ENCODE results near the gene DDO. TPM values are rescaled to one million over a fixed set of nuclear protein-coding genes. Genes with fewer than 3 reads are reported as not detected.

The DDO gene
- polyA plus RNA-seq, 1 donor (not counting 4 experiments of a cell fraction or from before 2014, with no cell fraction given), result not detected

DNA sequence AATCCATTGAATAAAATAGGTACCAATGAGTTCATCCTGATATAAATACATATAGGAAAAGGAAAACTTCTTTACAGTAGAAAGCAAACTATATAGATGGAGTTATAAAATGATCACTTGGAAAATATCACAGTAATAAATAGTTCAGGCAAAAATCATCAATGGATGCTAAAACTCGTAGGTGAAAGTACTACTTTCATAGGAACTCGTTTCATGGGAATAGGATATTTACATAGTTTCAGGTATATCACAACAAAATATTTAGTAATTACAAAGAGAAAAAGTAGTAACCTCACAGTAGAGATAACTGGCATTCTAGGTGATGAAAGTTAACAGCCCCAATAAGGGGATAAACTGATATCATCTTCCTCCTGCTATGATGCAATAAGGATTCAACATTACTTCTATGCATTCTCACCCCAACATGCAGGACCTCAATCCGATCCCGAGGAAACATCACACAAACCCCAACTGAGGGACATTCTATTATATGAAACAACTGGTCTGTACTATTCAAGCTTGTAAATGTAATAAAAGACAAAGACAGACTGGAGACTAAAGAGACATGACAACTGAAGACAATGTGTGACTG, 13.7 kb downstream of the DDO start:
- no peaks in the 10 kb centered on the region for H4K20me1 ChIP-seq (ENCODE audit: control insufficient read depth, extremely low read depth, insufficient read depth, low read length)
- DNase-seq (ENCODE audit: low read depth, low spot score) (no peak), FAIRE-seq (no peak)
- H3K36me3 ChIP-seq (ENCODE audit: control insufficient read depth in 2 of 2, extremely low read depth in 1 of 2, insufficient read depth in 2 of 2, low read length in 2 of 2), result no peaks in the 10 kb centered on the region
- H3K9me1 ChIP-seq (ENCODE audit: control insufficient read depth, extremely low read depth, insufficient read depth, low read length), result no peaks in the 10 kb centered on the region
- no peak overlapping the region for H3K4me3 ChIP-seq (ENCODE audit: control insufficient read depth in 2 of 3, extremely low read depth in 1 of 3, insufficient read depth in 2 of 3, low read depth in 1 of 3, low read length in 3 of 3)
- no peak overlapping the region for H3K9ac ChIP-seq (ENCODE audit: control insufficient read depth, extremely low read depth, insufficient read depth, low read length)
- no peak overlapping the region for H2AFZ ChIP-seq (ENCODE audit: control insufficient read depth, low read length)
- H3K4me1 ChIP-seq (ENCODE audit: control insufficient read depth, extremely low read depth, insufficient read depth, low read length), result peaks cover 3% of the 10 kb centered on the region
- TF ChIP-seq EZH2 (IDR thresholded peaks at IDR 0.05; ENCODE audit: low read length), result no peak
- TF ChIP-seq, protein P1, sequence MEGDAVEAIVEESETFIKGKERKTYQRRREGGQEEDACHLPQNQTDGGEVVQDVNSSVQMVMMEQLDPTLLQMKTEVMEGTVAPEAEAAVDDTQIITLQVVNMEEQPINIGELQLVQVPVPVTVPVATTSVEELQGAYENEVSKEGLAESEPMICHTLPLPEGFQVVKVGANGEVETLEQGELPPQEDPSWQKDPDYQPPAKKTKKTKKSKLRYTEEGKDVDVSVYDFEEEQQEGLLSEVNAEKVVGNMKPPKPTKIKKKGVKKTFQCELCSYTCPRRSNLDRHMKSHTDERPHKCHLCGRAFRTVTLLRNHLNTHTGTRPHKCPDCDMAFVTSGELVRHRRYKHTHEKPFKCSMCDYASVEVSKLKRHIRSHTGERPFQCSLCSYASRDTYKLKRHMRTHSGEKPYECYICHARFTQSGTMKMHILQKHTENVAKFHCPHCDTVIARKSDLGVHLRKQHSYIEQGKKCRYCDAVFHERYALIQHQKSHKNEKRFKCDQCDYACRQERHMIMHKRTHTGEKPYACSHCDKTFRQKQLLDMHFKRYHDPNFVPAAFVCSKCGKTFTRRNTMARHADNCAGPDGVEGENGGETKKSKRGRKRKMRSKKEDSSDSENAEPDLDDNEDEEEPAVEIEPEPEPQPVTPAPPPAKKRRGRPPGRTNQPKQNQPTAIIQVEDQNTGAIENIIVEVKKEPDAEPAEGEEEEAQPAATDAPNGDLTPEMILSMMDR (optimal IDR thresholded peaks at IDR 0.05 in 1 of 3, IDR thresholded peaks at IDR 0.05 in 1 of 3, conservative IDR thresholded peaks at IDR 0.05 in 1 of 3; ENCODE audit: extremely low read depth in 1 of 3, insufficient read depth in 2 of 3, low read length in 3 of 3), result no peak
- H3K79me2 ChIP-seq (ENCODE audit: control insufficient read depth, insufficient read depth, low read length), result no peaks in the 10 kb centered on the region
- H3K9me3 ChIP-seq (ENCODE audit: control insufficient read depth, low read depth, low read length), result no peaks in the 10 kb centered on the region
- no peak overlapping the region for H3K4me2 ChIP-seq (ENCODE audit: control insufficient read depth, extremely low read depth, insufficient read depth, low read depth, low read length)
- no peaks in the 10 kb centered on the region for H3K27me3 ChIP-seq (ENCODE audit: control insufficient read depth, extremely low read depth, insufficient read depth, low read length)
- dilution Hi-C loops (cut with MboI; ENCODE audit: extremely low pct_ligation_motif_present, low sequenced_read_pairs), result no loop called here
- H3K27ac ChIP-seq (ENCODE audit: control insufficient read depth, insufficient read depth, low read length), result no peak overlapping the region

DNA sequence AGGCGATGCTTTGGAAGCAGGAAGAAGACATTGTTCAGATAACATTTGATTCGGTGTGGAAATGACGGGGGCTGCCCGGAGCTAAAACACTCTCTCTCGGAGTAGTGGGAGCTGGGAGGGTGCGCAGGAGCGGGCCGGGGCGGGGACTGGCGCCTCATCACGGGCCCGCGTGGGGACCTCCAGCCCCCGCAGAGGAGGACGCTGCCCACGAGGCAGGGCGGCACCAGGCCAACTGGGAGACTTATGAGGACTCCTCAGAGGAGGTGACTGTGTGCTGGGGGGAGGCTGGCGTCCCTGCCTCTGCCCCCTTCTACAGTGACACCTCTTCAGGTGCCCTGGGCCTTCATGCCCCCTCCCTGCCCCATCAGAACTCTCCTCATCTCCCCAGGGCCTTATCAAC, 15.2 kb downstream of the DDO start:
- Histone ChIP-seq H4K20me1 (ENCODE audit: control insufficient read depth, extremely low read depth, insufficient read depth, low read length) (no peaks in the 10 kb centered on the region), H3K27ac (ENCODE audit: control insufficient read depth, insufficient read depth, low read length) (no peak overlapping the region), H3K27me3 (ENCODE audit: control insufficient read depth, extremely low read depth, insufficient read depth, low read length) (no peaks in the 10 kb centered on the region), H3K36me3 (ENCODE audit: control insufficient read depth in 2 of 2, extremely low read depth in 1 of 2, insufficient read depth in 2 of 2, low read length in 2 of 2) (no peaks in the 10 kb centered on the region), H3K4me2 (ENCODE audit: control insufficient read depth, extremely low read depth, insufficient read depth, low read depth, low read length) (peak overlapping the region; percentile 59), H3K9ac (ENCODE audit: control insufficient read depth, extremely low read depth, insufficient read depth, low read length) (no peak overlapping the region), H3K9me1 (ENCODE audit: control insufficient read depth, extremely low read depth, insufficient read depth, low read length) (no peaks in the 10 kb centered on the region), H3K9me3 (ENCODE audit: control insufficient read depth, low read depth, low read length) (no peaks in the 10 kb centered on the region), H2AFZ (ENCODE audit: control insufficient read depth, low read length) (no peak overlapping the region), H3K79me2 (ENCODE audit: control insufficient read depth, insufficient read depth, low read length) (no peaks in the 10 kb centered on the region), H3K4me1 (ENCODE audit: control insufficient read depth, extremely low read depth, insufficient read depth, low read length) (peaks cover 3% of the 10 kb centered on the region), H3K4me3 (ENCODE audit: control insufficient read depth in 2 of 3, extremely low read depth in 1 of 3, insufficient read depth in 2 of 3, low read depth in 1 of 3, low read length in 3 of 3) (peak overlapping the region in 1 of 3 experiments; percentile 24)
- no peak for FAIRE-seq
- no peak for DNase-seq (ENCODE audit: low read depth, low spot score)
- TF ChIP-seq EZH2 (IDR thresholded peaks at IDR 0.05; ENCODE audit: low read length), result no peak
- TF ChIP-seq, protein P1 (optimal IDR thresholded peaks at IDR 0.05 in 1 of 3, IDR thresholded peaks at IDR 0.05 in 1 of 3, conservative IDR thresholded peaks at IDR 0.05 in 1 of 3; ENCODE audit: extremely low read depth in 1 of 3, insufficient read depth in 2 of 3, low read length in 3 of 3), result no peak
- dilution Hi-C loops (cut with MboI; ENCODE audit: extremely low pct_ligation_motif_present, low sequenced_read_pairs), result no loop called here
